ENCODE measurements around the gene PAQR3.

PAQR3 gene, protein sequence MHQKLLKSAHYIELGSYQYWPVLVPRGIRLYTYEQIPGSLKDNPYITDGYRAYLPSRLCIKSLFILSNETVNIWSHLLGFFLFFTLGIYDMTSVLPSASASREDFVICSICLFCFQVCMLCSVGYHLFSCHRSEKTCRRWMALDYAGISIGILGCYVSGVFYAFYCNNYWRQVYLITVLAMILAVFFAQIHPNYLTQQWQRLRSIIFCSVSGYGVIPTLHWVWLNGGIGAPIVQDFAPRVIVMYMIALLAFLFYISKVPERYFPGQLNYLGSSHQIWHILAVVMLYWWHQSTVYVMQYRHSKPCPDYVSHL

DNA sequence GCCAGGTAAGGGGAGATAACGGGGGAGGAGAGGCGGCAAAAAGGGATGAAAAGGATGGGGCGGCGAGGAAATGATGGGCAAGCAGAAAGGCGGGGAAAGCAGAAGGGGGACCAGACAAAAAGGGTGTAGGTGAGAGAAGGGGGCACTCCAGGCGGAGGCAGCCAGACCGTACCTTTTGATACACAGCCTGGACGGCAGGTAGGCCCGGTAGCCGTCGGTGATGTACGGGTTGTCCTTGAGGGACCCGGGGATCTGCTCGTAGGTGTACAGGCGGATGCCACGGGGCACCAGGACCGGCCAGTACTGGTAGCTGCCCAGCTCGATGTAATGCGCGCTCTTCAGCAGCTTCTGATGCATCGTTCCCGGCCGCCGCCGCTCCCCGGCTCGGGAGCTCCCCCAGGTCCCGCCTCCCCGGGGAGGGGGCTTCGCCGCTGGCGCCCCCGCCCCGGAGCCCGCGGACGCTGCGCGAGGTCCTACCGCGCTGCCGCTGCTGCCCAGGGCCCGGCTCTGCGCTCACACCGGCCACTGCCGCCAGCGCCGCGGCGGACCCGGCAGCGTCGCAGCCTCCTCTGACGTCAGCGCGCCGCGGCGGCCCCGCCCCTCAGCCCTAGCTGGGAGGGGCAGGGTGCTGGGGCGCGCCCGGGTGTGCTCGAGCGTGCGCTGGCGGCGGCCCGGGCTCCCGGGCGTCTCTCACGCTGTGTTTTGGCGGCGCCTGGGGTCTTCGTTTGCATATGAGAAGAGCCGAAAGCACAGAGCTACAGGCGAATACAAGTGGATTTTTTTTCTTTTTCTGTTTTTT, at the start of gene PAQR3:
Gene PAQR3, minus strand, starts transcription at position 571 of the 799 bp plus-strand sequence. Its CDS starts 214 bp downstream, at position 357.
- DNase-seq (ENCODE audit: low read depth) = peak; percentile 68

DNA sequence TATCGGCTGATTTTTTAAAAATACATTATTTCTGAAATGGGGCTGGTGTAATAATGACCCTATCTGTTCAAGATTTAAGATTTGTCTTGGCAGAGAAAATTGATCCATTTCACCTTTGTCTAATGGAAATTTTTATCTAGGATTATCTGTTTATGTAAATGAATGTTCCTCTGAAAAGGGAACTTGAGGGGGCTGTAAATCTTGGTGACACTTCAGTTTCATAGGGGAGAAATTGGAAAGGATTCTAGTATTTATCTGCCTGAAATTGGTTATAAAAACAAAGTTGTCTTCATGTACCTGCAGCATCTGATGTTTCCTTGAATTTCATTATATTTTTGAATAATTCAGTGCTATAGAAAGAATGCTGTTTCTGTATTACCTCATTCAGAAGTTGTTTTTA, 48.4 kb upstream of the PAQR3 start:
- DNase-seq (ENCODE audit: low read depth) = no peak

DNA sequence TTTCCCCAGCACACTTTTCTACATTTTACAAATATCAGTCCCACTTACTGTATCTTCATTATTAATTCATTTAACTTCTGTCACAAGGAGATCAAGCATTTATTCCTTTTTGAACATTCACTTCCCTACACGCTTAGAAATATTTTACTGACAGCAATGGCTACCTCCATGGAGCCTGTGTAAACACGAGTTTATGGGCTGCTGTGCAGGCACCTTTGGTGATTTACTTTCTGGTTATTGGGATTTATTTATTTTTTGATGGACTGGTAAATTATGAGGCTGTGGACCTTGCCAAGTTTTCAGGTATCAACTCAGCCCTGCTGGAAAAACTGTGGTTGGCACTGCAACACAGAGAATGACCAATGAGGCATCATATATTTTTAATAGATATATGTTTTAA, 45.4 kb upstream of the PAQR3 start:
- DNase-seq (ENCODE audit: low read depth) = no peak

DNA sequence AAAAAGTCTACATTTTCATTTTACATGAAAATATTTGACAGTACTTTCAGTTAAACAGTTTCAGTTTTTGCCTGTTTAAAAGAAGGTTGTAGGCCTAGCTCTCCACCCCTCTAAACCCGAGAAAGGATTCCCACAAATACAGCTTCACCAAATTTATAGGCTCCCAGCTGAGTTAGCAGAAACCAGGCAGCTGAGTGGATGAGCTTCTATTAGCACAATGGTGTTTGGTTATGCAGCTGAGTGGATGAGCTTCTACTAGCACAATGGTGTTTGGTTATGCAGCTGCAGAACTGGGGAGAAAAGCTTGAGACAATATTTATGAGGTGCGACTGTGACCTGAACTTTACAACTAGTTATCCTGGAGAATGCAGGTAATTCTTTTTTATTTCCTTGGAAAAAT, 36.6 kb upstream of the PAQR3 start:
- no peak for DNase-seq (ENCODE audit: low read depth)

DNA sequence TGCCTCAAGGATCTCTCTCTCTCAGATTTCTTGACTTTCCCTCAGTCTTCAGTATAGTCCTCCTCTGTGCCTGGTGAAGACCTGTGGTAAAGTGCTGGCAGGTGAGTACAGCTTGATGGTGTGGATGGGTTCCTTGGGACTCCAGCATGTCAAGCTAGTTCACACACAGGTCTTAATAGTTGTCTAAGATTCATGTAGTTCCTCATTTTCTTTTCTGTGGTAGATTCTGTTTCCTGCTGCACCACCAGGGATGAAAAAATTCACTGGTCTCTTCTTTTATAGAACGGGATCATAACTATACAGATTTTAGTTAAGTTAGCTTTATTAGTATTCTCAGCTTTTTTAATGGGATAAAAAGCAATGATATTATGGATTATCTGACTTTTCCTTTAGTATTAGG, 32.5 kb upstream of the PAQR3 start:
- DNase-seq (ENCODE audit: low read depth) = no peak

DNA sequence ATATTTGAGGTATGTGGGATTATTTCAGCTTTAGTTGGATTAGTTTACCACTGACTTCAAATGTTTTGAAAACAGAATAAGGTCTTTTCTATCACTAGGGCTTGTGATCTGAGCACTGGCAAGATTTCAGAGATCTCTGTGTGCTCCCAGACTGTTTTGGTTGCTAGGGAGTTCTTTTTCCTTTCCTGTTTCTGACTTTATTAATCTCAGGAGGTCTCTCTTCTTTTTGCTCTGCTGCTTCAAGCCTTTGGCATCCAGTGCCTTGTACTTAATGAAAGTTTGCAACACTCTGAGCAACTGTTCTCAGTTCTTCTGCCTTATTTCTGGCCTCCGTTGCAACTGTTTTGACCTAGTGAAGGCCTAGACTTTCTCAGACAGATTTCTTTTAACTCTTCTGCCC, 32.1 kb upstream of the PAQR3 start:
- DNase-seq (ENCODE audit: low read depth) = no peak

DNA sequence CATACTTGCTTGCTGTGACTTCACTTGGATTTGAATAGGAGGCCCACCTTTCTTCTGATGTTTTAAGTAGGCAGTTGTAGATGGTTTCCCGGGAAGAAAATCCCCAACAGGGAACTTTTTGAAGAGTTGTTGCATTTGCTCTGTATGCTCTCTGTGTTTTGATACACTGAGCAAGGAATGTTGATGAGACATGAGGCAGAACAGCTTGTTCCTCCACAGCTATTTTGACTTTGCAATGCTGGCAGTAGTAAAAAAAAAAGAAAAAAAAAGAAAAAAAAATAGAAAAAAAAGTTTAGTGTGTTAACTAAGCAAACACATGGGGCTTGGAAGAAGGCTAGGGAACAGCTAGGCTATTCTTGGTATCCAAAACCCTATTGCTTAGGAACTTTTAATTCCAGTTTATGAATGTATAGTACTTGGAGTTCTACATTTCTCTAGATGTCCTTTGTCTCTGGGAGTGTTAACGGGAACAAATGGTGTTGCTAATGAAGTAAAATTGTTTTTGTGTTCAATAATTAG, 23.4 kb upstream of the PAQR3 start:
- DNase-seq (ENCODE audit: low read depth) = no peak

DNA sequence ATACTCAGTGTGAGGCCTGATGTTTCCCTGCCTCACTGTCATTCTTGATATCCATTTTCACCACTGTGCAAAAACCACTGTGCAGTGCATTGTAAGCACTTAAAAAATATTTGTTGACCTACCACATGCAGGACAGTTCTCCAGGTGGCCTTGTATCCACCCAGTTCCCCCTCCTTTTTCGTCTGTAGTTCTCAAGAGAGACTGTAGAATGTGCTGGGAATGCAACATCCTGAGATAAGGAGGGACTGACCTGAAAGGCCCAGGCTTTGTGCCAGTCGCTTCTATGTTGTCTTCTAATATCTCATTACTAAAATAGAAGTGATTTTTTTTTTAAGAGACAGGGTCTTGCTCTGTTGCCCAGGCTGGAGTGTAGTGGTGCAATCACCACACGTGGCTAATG, 21.7 kb upstream of the PAQR3 start:
- no peak for DNase-seq (ENCODE audit: low read depth)

DNA sequence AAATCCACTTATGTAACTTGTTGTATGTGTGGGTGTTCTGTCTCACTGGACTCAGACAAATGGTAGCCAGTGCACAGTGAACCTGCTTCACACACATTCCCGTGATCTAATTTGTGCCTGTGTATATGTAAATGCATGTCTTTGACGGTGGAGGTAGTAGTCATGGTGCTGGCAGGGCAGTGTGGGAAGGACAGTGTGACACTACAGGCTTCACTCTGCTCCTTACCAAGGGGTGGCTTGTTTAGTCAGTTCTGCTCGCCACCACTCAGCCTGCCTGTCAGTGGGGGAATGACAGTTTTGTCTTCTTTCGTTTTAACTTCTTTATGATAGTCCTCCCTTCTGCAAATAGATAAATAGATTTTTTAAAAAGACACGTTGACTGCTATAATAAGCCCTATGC, 17.7 kb upstream of the PAQR3 start:
- no peak for DNase-seq (ENCODE audit: low read depth)

DNA sequence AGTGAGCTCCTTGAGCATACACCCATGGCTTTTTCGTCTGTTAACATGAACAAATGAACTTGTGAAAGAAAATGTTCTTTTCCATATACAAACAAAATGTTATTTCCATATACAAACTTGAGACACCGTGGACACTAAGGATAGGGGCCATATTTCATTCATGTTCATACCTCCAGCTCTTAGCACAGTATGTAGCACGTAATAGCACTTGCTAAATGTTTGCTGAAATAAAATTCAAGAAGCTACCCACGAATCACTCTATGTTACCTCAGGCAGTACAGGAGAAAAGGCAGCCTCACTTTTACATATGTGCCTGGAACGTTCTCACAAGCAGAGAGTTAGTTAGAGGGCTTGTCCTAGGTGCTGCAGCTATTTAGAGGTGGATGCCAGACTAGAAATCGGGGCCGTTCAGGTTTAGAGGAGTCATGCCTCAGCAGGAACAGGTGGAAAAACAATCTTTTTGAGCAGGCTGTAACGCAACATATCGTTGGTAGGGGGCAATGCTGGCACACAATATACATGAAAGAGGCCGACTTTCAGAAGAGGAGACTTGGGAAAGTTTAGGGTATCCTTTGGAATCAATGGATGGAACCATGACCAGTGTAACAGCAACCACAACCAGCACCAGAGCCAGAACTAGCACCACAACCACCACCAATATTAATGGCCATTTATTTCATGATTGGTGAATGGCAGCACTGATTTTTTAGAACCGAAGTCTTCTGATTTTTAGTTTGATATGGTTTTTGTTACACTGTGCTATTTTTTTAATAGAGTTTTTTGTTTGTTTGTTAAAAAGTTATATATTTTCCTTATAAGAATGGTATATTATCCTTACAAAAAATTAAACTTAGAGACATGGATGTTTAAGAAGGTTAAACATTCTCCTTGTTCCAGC, 14.8 kb upstream of the PAQR3 start:
- DNase-seq (ENCODE audit: low read depth) = no peak

DNA sequence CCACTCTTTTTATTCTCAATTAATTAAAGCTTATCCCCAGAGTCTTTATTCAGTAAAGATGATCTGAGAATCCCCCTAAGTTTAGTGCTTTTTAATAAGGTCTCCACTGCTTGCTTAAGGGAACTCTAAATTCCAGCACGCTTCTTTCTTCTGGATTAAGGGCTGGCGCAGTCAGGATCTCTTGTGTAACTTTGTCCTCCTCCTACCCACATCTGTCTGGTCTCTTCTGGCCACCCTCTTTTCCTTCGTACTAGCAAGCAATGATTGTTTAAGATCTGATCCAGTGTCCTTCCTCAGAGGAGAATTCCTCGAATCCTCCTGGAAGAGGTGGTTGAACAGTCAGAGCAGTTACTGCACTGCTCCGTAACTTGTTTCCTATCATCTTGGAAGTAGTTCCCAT, 14.0 kb upstream of the PAQR3 start:
- DNase-seq (ENCODE audit: low read depth) = no peak

DNA sequence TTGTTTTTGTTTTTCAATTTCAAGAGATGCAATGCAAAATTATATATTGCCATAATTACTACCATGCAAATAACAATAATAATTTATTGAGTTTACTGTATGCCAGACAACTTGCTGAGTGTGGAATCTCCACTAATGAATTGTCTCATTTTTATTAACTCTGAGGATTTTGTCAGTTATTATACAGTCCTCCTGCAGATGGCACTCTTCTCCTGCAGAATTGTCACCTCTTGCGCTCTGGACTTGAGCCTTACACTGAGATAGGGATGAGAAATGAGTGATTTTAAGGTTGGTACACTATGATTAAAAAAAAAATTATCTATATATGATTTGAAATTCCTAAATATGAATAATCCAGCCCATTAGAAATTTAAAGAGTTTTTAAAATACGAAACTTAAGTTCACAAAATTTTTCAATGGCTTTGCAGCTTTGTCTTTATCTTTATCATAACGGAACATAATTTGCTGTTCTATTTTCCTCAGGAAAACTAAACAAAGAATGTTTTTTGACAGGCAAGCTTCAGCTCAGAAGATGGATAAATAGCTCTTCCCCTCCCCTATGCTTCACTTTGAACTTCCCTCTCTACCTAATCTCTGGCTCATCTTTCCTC, 12.7 kb upstream of the PAQR3 start:
- no peak for DNase-seq (ENCODE audit: low read depth)

DNA sequence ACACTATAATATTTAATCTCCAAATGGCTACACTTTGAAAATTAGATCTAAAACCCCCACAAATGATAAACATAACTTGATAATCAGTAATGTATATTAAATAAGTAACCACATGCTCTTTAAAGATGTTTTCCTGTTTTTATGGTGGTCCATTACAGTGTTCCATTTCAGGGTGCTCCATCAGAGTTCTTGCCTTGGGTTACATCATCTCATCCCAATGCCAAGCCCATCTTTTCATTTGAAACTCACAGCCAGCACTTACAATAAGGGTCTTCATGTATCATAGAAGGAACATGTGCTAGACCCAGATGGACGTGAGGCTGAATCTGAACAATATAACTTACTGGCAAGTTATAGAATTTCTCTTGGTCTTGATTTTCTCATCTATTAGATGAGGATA, 10.5 kb upstream of the PAQR3 start:
- DNase-seq (ENCODE audit: low read depth) = no peak

DNA sequence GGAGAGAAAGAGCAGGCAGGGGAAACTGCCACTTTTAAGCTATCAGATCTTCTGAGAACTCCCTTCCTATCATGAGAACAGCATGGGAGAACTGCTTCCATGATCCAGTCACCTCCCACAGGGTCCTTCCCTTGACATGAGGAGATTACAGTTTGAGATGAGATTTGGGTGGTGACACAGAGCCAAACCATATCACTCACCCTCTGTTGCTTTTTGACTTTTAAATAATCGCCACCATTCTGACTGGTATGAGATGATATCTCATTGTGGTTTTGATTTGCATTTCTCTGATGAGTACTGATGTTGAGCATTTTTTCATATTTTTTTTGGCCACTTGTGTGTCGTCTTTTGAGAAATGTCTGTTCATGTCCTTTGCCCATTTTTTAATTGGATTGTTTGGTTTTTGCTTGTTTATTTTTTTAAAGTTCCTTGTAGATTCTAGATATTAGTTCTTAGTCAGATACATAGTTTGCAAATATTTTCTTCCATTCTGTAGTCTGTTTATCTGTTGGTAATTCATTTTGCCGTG, 6.5 kb upstream of the PAQR3 start:
- no peak for DNase-seq (ENCODE audit: low read depth)

DNA sequence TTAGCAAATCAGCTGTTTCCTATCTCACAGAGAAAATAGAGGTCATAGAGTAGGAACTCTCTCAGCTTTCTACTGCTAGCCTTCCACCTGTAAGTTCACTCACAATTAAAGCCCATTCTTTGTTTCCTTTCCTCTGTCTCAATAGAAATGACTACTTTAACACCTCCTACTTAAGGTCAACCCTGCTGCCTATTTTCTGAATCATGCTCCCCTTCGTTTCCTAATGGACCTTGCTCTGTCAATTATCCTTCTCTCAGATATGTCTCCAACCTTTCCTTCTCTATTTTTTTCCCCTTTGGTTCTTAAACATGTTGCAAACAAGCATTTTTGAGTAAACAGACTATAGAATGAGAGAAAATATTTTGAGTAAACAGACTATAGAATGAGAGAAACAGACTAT, 5.1 kb upstream of the PAQR3 start:
- no peak for DNase-seq (ENCODE audit: low read depth)

DNA sequence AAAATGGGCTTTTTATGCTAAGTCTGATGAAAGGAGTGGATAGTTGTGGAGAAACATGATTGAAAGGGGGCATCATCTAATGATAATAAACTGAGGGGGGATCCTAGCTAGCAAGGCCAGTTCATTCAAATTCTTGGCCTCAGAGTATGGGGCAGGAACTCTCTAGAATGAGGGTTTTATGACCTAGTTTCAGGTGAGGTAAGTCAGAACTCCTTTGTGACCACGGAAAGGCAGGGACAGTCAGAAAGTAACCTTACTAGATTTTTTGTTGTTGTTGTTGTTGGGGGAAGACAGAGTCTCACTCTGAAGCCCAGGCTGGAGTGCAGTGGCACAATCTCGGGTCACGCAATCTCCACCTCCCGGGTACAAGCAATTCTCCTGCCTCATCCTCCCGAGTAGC, 1.5 kb upstream of the PAQR3 start:
- DNase-seq (ENCODE audit: low read depth) = no peak

DNA sequence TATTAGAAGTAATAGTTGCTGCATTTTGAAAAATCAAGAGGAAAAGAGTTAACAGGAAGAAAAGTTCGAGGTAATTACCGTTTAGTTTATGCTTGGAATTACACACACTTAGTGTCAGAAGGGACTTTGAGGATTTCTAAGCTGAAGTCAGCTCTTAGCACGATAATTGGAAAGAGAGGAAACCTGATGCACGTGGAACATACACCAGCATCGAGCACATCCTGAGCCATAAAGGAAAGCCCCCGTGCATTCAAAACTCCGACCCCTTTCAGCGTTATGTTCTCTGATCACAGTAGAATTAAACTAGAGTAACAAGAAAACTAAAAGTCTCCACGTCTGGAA, 400 bp upstream of the PAQR3 start:
- no peak for DNase-seq (ENCODE audit: low read depth)

DNA sequence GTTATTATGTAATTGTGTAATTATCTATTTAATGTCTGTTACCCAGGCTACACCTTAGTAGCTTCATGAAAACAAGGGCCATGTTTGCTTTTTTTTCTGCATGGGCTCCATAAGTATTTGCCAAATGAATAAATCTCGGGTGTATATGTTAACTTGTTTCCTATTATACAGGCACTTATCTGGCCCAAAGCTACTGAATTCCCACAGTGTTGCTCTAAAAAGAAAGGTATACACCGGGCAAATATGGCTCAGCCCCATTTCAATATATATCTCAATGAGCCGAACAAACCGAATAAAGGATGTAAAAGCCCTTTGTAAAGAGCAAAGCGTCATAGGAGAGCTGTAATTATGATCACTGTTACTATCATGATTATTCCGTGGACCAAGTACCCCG, 767 bp downstream of the PAQR3 start:
- DNase-seq (ENCODE audit: low read depth) = no peak

DNA sequence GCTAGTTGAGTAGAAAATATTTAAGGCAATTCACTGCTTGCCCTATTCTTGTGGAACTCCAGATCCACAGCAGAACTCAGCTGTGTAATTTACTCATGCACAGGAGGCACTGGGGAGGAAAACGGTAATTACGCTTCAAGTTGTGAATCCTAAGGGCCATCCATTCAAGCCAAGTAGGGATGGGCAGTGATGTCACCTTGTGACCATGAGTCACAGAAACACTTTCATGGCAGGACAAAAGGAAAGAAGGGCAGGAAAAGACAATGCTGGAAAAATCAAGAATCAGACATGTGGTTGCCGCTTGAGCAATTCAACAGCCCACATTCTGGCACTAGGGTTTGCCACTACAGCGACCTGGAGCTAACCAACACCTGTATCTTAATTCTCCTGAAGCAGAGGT, 1.4 kb downstream of the PAQR3 start:
- no peak for DNase-seq (ENCODE audit: low read depth)

DNA sequence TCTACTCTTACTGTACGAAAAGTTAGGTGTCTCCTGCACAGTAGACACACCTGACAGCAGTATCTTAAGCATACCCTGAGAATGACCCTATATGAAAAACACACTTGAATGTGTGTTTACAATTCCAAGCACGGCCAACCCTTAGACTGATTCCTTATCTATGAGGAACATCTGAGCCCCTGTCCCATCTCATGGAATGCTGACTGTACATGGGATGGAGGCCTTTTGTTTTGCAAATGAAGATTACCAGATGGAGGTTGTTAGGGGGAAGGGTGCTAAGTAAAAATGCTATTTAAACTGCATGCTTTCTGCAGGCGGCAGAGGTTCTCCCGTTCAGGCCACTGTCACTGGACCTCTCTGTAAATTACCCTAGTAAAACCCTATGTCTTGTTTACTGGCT, 2.2 kb downstream of the PAQR3 start:
- no peak for DNase-seq (ENCODE audit: low read depth)

DNA sequence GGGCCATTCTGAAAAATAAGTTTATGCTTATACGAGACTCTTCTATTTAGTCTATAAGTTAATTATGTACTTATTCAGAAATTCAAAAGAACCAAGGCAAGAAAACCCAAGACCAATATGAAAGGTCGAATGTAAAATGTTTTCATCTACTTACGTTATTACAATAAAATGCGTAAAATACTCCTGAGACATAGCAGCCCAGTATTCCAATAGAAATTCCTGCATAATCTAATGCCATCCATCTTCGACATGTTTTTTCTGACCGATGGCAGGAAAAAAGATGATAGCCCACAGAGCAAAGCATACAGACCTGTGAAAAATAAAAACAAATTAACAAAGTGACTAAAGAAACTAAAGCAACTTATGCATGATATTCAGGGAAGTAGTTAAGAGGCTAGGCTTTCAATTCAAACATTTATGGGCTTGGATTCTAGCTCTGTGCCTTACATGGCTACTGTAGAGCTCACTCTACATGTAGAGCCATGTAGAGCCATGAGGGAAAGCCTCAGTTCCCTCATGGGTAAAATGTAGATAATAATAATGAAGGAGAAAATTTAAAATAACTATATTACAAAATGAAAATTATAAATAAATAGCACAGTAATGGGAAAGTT, 9.1 kb downstream of the PAQR3 start:
- DNase-seq (ENCODE audit: low read depth) = no peak

DNA sequence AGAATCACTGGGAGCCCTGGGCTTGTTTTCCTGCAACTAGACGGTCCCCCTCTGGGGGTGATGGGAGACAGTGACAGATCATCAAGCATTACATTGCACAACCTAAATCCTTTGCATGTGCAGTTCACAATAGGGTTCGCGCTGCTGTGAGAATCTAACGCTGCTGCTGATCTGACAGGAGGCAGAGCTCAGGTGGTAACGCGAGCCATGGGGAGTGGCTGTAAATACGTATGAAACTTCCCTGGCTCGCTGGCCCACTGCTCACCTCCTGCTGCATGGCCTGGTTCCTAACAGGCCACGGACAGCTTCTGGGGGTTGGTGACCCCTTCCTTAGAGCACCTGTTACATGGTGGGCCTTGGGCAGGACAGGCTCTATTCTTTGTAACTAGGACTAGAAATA, 10.4 kb downstream of the PAQR3 start:
- no peak for DNase-seq (ENCODE audit: low read depth)
